ENCODE results near the gene SEMA3A.
A peak's percentile ranks its signal among the peaks of the same experiment; 100 is the strongest.
"Not testable (repeated sequence)": the region's sequence is repeated elsewhere in the genome, so short reads cannot be mapped to it uniquely, and the experiment has no call there.

The SEMA3A gene

GRCh38 chr7:84108787-84109186 is 85.8 kb downstream of the SEMA3A start:
- no peak for DNase-seq (ENCODE audit: low spot score)

- DNase-seq (ENCODE audit: low spot score), result no peak
These were observed 86.5 kb downstream of the SEMA3A start for GRCh38 chr7:84108119-84108518.

- DNase-seq (ENCODE audit: low spot score), result no peak
These were observed 87.3 kb downstream of the SEMA3A start for GRCh38 chr7:84107259-84107658.

- no peak for DNase-seq (ENCODE audit: low spot score)
These were observed 88.3 kb downstream of the SEMA3A start for GRCh38 chr7:84106291-84106690.

GRCh38 chr7:84105586-84105985 is 89.0 kb downstream of the SEMA3A start:
- no peak for DNase-seq (ENCODE audit: low spot score)

- no peak for DNase-seq (ENCODE audit: low spot score)
These were observed 89.8 kb downstream of the SEMA3A start for GRCh38 chr7:84104826-84105225.

- DNase-seq (ENCODE audit: low spot score), result no peak
These were observed 92.4 kb downstream of the SEMA3A start for GRCh38 chr7:84102213-84102612.

GRCh38 chr7:84100866-84101265 is 93.7 kb downstream of the SEMA3A start:
- DNase-seq (ENCODE audit: low spot score), result no peak

GRCh38 chr7:84095971-84096370 is 98.6 kb downstream of the SEMA3A start:
- DNase-seq (ENCODE audit: low spot score), result no peak

GRCh38 chr7:84092207-84092606 is 102.4 kb downstream of the SEMA3A start:
- peak; percentile 21 for DNase-seq (ENCODE audit: low spot score)

- no peak for DNase-seq (ENCODE audit: low spot score)
These were observed 103.3 kb downstream of the SEMA3A start for GRCh38 chr7:84091318-84091717.

GRCh38 chr7:84088802-84089201 is 105.8 kb downstream of the SEMA3A start:
- DNase-seq (ENCODE audit: low spot score), result no peak

GRCh38 chr7:84085998-84086397 is 108.6 kb downstream of the SEMA3A start:
- no peak for DNase-seq (ENCODE audit: low spot score)

- DNase-seq (ENCODE audit: low spot score), result no peak
These were observed 109.4 kb downstream of the SEMA3A start for GRCh38 chr7:84085147-84085546.

GRCh38 chr7:84083846-84084245 is 110.7 kb downstream of the SEMA3A start:
- DNase-seq (ENCODE audit: low spot score), result no peak

GRCh38 chr7:84081973-84082522 is 112.5 kb downstream of the SEMA3A start:
- DNase-seq (ENCODE audit: low spot score), result no peak

- no peak for DNase-seq (ENCODE audit: low spot score)
These were observed 117.3 kb downstream of the SEMA3A start for GRCh38 chr7:84077336-84077735.

- DNase-seq (ENCODE audit: low spot score), result no peak
These were observed 118.4 kb downstream of the SEMA3A start for GRCh38 chr7:84076219-84076618.

- no peak for DNase-seq (ENCODE audit: low spot score)
These were observed 121.3 kb downstream of the SEMA3A start for GRCh38 chr7:84073186-84073875.

GRCh38 chr7:84070770-84071169 is 123.8 kb downstream of the SEMA3A start:
- no peak for DNase-seq (ENCODE audit: low spot score)

GRCh38 chr7:84069999-84070500 is 124.5 kb downstream of the SEMA3A start:
- DNase-seq (ENCODE audit: low spot score), result no peak

GRCh38 chr7:84069033-84069432 is 125.6 kb downstream of the SEMA3A start:
- no peak for DNase-seq (ENCODE audit: low spot score)

- DNase-seq (ENCODE audit: low spot score), result not testable (repeated sequence)
These were observed 132.1 kb downstream of the SEMA3A start for GRCh38 chr7:84062489-84062901.

- DNase-seq (ENCODE audit: low spot score), result no peak
These were observed 133.8 kb downstream of the SEMA3A start for GRCh38 chr7:84060760-84061261.
